H1 (cell line): ENCODE measurements around the gene RBM20.

Source experiments
- BCL11A ChIP-seq, 2 experiments: IDR thresholded peaks; one replicate each; pipeline ENCODE4 v1.6.1; 2011; ENCODE audit warnings: low read depth in 2 of 2, low read length in 2 of 2, mild to moderate bottlenecking in 2 of 2
- BRCA1 ChIP-seq: IDR thresholded peaks from 2 replicates; pipeline ENCODE4 v1.6.1; 2012; ENCODE audit warnings: low read depth, low read length, improper control_type of control experiment
- CREB1 ChIP-seq: IDR thresholded peaks from 2 replicates; pipeline ENCODE4 v1.6.1; 2012; ENCODE audit warnings: inconsistent platforms
- CTCF ChIP-seq, 3 experiments: IDR thresholded peaks; 1 replicate in 2 of 3; 2 replicates in 1 of 3; pipeline versions ENCODE4 v1.5.1 to v1.6.1; 2011; ENCODE audit warnings: low read length in 3 of 3, mild to moderate bottlenecking in 3 of 3, inconsistent platforms in 2 of 3, low read depth in 1 of 3, moderate library complexity in 1 of 3; ENCODE audit not compliant: insufficient read depth in 1 of 3; ENCODE audit errors: control extremely low read depth in 1 of 3
- EZH2 ChIP-seq: fragments of 200-600 bp; sonication (generic); IDR thresholded peaks from 2 replicates; pipeline ENCODE4 v1.7.1; 2012; ENCODE audit warnings: low read depth, mild to moderate bottlenecking, moderate library complexity, low read length, inconsistent platforms; ENCODE audit not compliant: severe bottlenecking
- HDAC2 ChIP-seq, 2 experiments: fragments of 300-600 bp in 1 of 2; sonication (generic) in 1 of 2; IDR thresholded peaks; 2 replicates each; pipeline ENCODE4 v1.6.1; 2011 to 2012; ENCODE audit warnings: low read depth in 2 of 2, low read length in 2 of 2, mild to moderate bottlenecking in 2 of 2, moderate library complexity in 2 of 2, borderline replicate concordance in 1 of 2, inconsistent platforms in 1 of 2
- POLR2A ChIP-seq, 2 experiments: IDR thresholded peaks; 1 replicate in 1 of 2; 2 replicates in 1 of 2; pipeline ENCODE4 v1.6.1; 2011; ENCODE audit warnings: low read depth in 2 of 2, low read length in 2 of 2, mild to moderate bottlenecking in 2 of 2; ENCODE audit errors: control extremely low read depth in 1 of 2
- SIN3A ChIP-seq, 2 experiments: IDR thresholded peaks in 1 of 2; conservative IDR thresholded peaks in 1 of 2; 2 replicates each; pipeline ENCODE4 v1.6.1; 2011 to 2012; ENCODE audit warnings: low read length in 2 of 2, improper control_type of control experiment in 1 of 2, low read depth in 1 of 2, mild to moderate bottlenecking in 1 of 2
- SRF ChIP-seq: IDR thresholded peaks from 2 replicates; pipeline ENCODE4 v1.6.1; 2011; ENCODE audit warnings: mild to moderate bottlenecking, low read depth, low read length, moderate library complexity
- TAF7 ChIP-seq: optimal IDR thresholded peaks from 2 replicates; pipeline ENCODE3; 2011; ENCODE audit warnings: low read depth, mild to moderate bottlenecking, inconsistent platforms, low read length, moderate library complexity, borderline replicate concordance
- TCF12 ChIP-seq: IDR thresholded peaks from 2 replicates; pipeline ENCODE4 v1.6.1; 2011; ENCODE audit warnings: low read depth, mild to moderate bottlenecking, low read length
- TEAD4 ChIP-seq: IDR thresholded peaks from 2 replicates; pipeline ENCODE4 v1.6.1; 2012; ENCODE audit warnings: low read depth, low read length, inconsistent platforms, mixed read lengths
- TF ChIP-seq, protein P1 (sequence below): IDR thresholded peaks from 2 replicates; pipeline ENCODE4 v1.6.1; 2011; ENCODE audit warnings: low read length, improper control_type of control experiment
- TF ChIP-seq, protein P2 (sequence below): IDR thresholded peaks from 2 replicates; pipeline ENCODE4 v1.6.1; 2012; ENCODE audit warnings: inconsistent platforms

- TF ChIP-seq BCL11A (IDR thresholded peaks at IDR 0.05; ENCODE audit: low read depth in 2 of 2, low read length in 2 of 2) (no peak), POLR2A (IDR thresholded peaks at IDR 0.05; ENCODE audit: control extremely low read depth in 1 of 2, low read depth in 2 of 2, low read length in 2 of 2) (no peak), SRF (no peak), TEAD4 (no peak), TCF12 (no peak), CREB1 (no peak), EZH2 (no peak), HDAC2 (IDR thresholded peaks at IDR 0.05; ENCODE audit: borderline replicate concordance in 1 of 2, low read depth in 2 of 2, low read length in 2 of 2) (no peak), SIN3A (conservative IDR thresholded peaks at IDR 0.05 in 1 of 2, IDR thresholded peaks at IDR 0.05 in 1 of 2; ENCODE audit: low read depth in 1 of 2, low read length in 2 of 2) (no peak), BRCA1 (no peak), CTCF (IDR thresholded peaks at IDR 0.05; ENCODE audit: control extremely low read depth in 1 of 3, insufficient read depth in 1 of 3, low read depth in 1 of 3, low read length in 3 of 3) (no peak), TAF7 (no peak)
- TF ChIP-seq, protein P1, sequence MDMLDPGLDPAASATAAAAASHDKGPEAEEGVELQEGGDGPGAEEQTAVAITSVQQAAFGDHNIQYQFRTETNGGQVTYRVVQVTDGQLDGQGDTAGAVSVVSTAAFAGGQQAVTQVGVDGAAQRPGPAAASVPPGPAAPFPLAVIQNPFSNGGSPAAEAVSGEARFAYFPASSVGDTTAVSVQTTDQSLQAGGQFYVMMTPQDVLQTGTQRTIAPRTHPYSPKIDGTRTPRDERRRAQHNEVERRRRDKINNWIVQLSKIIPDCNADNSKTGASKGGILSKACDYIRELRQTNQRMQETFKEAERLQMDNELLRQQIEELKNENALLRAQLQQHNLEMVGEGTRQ, result no peak
- TF ChIP-seq, protein P2, sequence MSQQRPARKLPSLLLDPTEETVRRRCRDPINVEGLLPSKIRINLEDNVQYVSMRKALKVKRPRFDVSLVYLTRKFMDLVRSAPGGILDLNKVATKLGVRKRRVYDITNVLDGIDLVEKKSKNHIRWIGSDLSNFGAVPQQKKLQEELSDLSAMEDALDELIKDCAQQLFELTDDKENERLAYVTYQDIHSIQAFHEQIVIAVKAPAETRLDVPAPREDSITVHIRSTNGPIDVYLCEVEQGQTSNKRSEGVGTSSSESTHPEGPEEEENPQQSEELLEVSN, result no peak
Measured at GRCh38 chr10:110625356-110625894, 18.7 kb upstream of the RBM20 start.
